Measurements from ENCODE around the gene SH3RF3.

SH3RF3 gene

GRCh38 chr2:109325570-109325969 lies 196.6 kb downstream of the SH3RF3 start:
- H3K27me3 Mint-ChIP-seq (ENCODE audit: low read depth, poor library complexity): peaks cover 2% of the 10 kb centered on the region
- H3K4me3 Mint-ChIP-seq: no peak overlapping the region
- peaks cover 43% of the 10 kb centered on the region for H3K9me3 Mint-ChIP-seq
- DNase-seq: no peak
- peaks cover 53% of the 10 kb centered on the region for H3K4me1 Mint-ChIP-seq
- peaks cover 43% of the 10 kb centered on the region for H3K36me3 Mint-ChIP-seq (ENCODE audit: low read depth)
- TF ChIP-seq CTCF (IDR thresholded peaks at IDR 0.05): no peak
- H3K27ac Mint-ChIP-seq: no peak overlapping the region

GRCh38 chr2:109326306-109326705 lies 197.3 kb downstream of the SH3RF3 start:
- peaks cover 43% of the 10 kb centered on the region for H3K9me3 Mint-ChIP-seq
- no peak overlapping the region for H3K27ac Mint-ChIP-seq
- no peaks in the 10 kb centered on the region for H3K27me3 Mint-ChIP-seq (ENCODE audit: low read depth, poor library complexity)
- H3K4me3 Mint-ChIP-seq: no peak overlapping the region
- H3K36me3 Mint-ChIP-seq (ENCODE audit: low read depth): peaks cover 43% of the 10 kb centered on the region
- peaks cover 50% of the 10 kb centered on the region for H3K4me1 Mint-ChIP-seq
- DNase-seq: no peak
- no peak for TF ChIP-seq CTCF (IDR thresholded peaks at IDR 0.05)

- no peak overlapping the region for H3K27ac Mint-ChIP-seq
Measured at GRCh38 chr2:109330056-109330455, 201.1 kb downstream of the SH3RF3 start.

GRCh38 chr2:109331081-109331480 lies 202.1 kb downstream of the SH3RF3 start:
- peaks cover 3% of the 10 kb centered on the region for H3K27me3 Mint-ChIP-seq (ENCODE audit: low read depth, poor library complexity)
- DNase-seq: no peak
- no peak overlapping the region for H3K4me3 Mint-ChIP-seq
- no peak for TF ChIP-seq CTCF (IDR thresholded peaks at IDR 0.05)
- peaks cover 24% of the 10 kb centered on the region for H3K36me3 Mint-ChIP-seq (ENCODE audit: low read depth)
- H3K27ac Mint-ChIP-seq: no peak overlapping the region
- peaks cover 29% of the 10 kb centered on the region for H3K9me3 Mint-ChIP-seq
- H3K4me1 Mint-ChIP-seq: peaks cover 44% of the 10 kb centered on the region

More at GRCh38 chr2:109330056-109330455, 201.1 kb downstream of the SH3RF3 start:
- DNase-seq: no peak
- no peak overlapping the region for H3K4me3 Mint-ChIP-seq
- H3K9me3 Mint-ChIP-seq: peaks cover 33% of the 10 kb centered on the region
- peaks cover 39% of the 10 kb centered on the region for H3K4me1 Mint-ChIP-seq
- TF ChIP-seq CTCF (IDR thresholded peaks at IDR 0.05): no peak
- H3K27me3 Mint-ChIP-seq (ENCODE audit: low read depth, poor library complexity): peaks cover 3% of the 10 kb centered on the region
- peaks cover 31% of the 10 kb centered on the region for H3K36me3 Mint-ChIP-seq (ENCODE audit: low read depth)

- peak; percentile 42 for DNase-seq
Measured at GRCh38 chr2:109331896-109332848, 203.2 kb downstream of the SH3RF3 start.

More at GRCh38 chr2:109331896-109332848, 203.2 kb downstream of the SH3RF3 start:
- peaks cover 55% of the 10 kb centered on the region for H3K4me1 Mint-ChIP-seq
- H3K27ac Mint-ChIP-seq: peak overlapping the region; percentile 58
- no peak for TF ChIP-seq CTCF (IDR thresholded peaks at IDR 0.05)
- H3K36me3 Mint-ChIP-seq (ENCODE audit: low read depth): peaks cover 22% of the 10 kb centered on the region
- H3K4me3 Mint-ChIP-seq: peak overlapping the region; percentile 57
- H3K9me3 Mint-ChIP-seq: peaks cover 18% of the 10 kb centered on the region
- peaks cover 3% of the 10 kb centered on the region for H3K27me3 Mint-ChIP-seq (ENCODE audit: low read depth, poor library complexity)
